HG03095 (cell line): Measurements from ENCODE around the gene SLC25A51.

Experiments
- ATAC-seq: cut with Tn5 transposase; IDR thresholded peaks from one replicate; pipeline ENCODE4 v1.9.1; 2021; ENCODE audit warnings: moderate library complexity; ENCODE audit not compliant: unreplicated experiment

The SLC25A51 gene

DNA sequence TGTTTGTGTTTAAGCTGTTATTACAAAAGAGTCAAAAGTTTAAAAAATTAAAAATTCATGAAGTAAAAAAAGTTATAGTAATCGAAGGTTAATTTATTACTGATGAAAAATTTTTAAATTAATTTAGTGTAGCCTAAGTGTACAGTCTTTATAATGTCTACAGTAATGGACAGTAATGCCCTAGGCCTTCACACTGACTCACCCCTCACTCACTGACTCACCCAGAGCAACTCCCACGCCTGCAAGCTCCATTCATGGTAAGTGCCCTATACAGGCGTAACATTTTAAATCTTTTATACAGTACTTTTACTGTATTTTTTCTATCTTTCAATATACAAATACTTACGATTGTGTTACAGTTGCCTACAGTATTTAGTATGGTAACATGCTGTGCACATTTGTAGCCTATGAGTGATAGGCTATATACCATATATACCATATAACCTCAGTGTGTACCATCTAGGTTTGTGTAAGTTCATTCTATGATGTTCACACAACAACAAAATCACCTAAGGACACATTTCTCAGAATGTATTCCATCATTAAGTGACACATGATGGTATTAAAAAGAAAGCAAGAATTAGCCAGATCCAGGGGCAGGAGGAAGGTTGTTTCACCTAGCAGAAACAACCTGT lies 63.2 kb downstream of the SLC25A51 start:
- ATAC-seq = no peak

DNA sequence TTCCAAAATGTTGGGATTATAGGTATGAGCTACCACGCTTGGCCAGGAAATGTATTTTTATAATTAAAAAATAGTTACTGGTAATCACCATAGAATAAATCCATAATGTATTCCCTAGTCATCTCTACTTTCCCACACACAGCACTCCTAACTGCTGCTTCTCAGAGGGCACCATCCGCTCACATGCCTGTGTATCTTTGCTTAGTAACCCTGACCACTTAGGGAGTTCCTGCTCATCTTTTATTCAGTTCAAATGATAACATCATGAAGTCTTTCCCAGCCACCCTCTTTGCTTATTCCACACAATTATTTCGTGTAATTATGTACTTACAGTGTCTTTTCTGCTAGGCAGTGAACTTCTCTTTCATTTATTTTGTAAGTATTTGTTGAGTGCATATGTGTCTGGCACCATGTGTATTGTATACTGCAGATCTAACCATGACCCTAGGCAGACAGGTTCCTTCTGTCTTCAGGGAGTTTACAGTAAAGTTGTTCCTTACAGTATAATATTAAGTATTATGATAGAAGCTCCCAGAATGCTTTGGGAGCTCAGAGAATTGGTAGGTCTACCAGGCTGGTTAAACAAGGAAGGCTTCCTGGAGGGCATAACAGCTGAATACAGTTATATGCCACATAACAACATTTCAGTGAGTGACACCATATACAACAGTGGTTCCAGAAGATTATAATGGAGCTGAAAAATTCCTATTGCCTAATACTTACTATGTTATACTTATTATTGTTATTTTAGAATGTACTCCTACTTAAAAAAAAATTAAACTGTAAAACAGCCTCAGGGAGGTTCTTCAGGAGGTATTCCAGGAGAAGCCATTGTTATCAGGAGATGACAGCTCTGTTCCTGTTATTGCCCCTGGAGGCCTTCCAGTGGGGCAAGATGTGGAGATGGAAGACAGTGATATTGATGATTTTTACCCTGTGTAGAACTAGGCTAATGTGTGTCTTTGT lies 64.1 kb downstream of the SLC25A51 start:
- ATAC-seq = no peak
